NT2/D1 (cell line): Measurements from ENCODE around the gene UGT2B10.

Experiments used
- DNase-seq: peaks from one replicate; pipeline ENCODE4 v3.0.0-alpha.2; 2011; ENCODE audit warnings: low read depth, low spot score
- H3K27me3 ChIP-seq: 2 replicates; pipeline ENCODE4 v1.6.0; 2011; ENCODE audit warnings: mild to moderate bottlenecking; ENCODE audit not compliant: insufficient read length, insufficient read depth
- H3K36me3 ChIP-seq: 2 replicates; pipeline ENCODE4 v1.6.1; 2011; ENCODE audit warnings: mild to moderate bottlenecking, low read length, mixed read lengths; ENCODE audit not compliant: insufficient read depth, insufficient read length
- H3K4me1 ChIP-seq: 2 replicates; pipeline ENCODE4 v1.5.1; 2011; ENCODE audit not compliant: insufficient read depth, insufficient read length
- H3K4me3 ChIP-seq: 2 replicates; pipeline ENCODE4 v1.5.1; 2011; ENCODE audit warnings: low read depth; ENCODE audit not compliant: insufficient read length
- H3K9ac ChIP-seq: 2 replicates; pipeline ENCODE4 v1.6.0; 2011; ENCODE audit warnings: low read depth; ENCODE audit not compliant: insufficient read length
- H3K9me3 ChIP-seq: 2 replicates; pipeline ENCODE4 v1.5.1; 2011; ENCODE audit warnings: mild to moderate bottlenecking, low read length; ENCODE audit not compliant: insufficient read depth
- SUZ12 ChIP-seq: IDR thresholded peaks from 2 replicates; pipeline ENCODE4 v1.6.1; 2011; ENCODE audit not compliant: insufficient read length, insufficient read depth; ENCODE audit errors: extremely low read depth
- YY1 ChIP-seq: IDR thresholded peaks from 2 replicates; pipeline ENCODE4 v1.6.1; 2011; ENCODE audit not compliant: insufficient read length, insufficient read depth
- ZNF274 ChIP-seq: IDR thresholded peaks from 2 replicates; pipeline ENCODE4 v1.6.1; 2011; ENCODE audit warnings: mild to moderate bottlenecking, low read depth, low read length

The UGT2B10 gene

GRCh38 chr4:68859655-68860054 lies 43.9 kb downstream of the UGT2B10 start:
- no peak for DNase-seq
- no peaks in the 10 kb centered on the region for H3K27me3 ChIP-seq
- H3K9ac ChIP-seq: no peak overlapping the region
- no peaks in the 10 kb centered on the region for H3K36me3 ChIP-seq
- H3K4me1 ChIP-seq: no peaks in the 10 kb centered on the region
- no peak overlapping the region for H3K4me3 ChIP-seq
- no peaks in the 10 kb centered on the region; the same call in none of the 2 replicates for H3K9me3 ChIP-seq
- no peak for TF ChIP-seq SUZ12
- TF ChIP-seq ZNF274: no peak
- TF ChIP-seq YY1: no peak

GRCh38 chr4:68861057-68861456 lies 45.3 kb downstream of the UGT2B10 start:
- no peak for TF ChIP-seq ZNF274
- no peak for TF ChIP-seq YY1
- no peak for TF ChIP-seq SUZ12
- Histone ChIP-seq H3K4me1 (no peaks in the 10 kb centered on the region), H3K9me3 (no peaks in the 10 kb centered on the region; the same call in none of the 2 replicates), H3K27me3 (no peaks in the 10 kb centered on the region), H3K36me3 (no peaks in the 10 kb centered on the region), H3K9ac (no peak overlapping the region), H3K4me3 (no peak overlapping the region)
- DNase-seq: no peak

GRCh38 chr4:68864438-68865187 lies 48.8 kb downstream of the UGT2B10 start:
- Histone ChIP-seq H3K4me1 (no peaks in the 10 kb centered on the region), H3K9ac (no peak overlapping the region), H3K27me3 (no peaks in the 10 kb centered on the region), H3K4me3 (no peak overlapping the region), H3K36me3 (no peaks in the 10 kb centered on the region), H3K9me3 (no peaks in the 10 kb centered on the region)
- no peak for DNase-seq
- TF ChIP-seq YY1 (no peak), ZNF274 (no peak), SUZ12 (no peak)

GRCh38 chr4:68865188-68865638 lies 49.4 kb downstream of the UGT2B10 start:
- Histone ChIP-seq H3K9me3 (no peaks in the 10 kb centered on the region), H3K4me3 (no peak overlapping the region), H3K4me1 (no peaks in the 10 kb centered on the region), H3K27me3 (no peaks in the 10 kb centered on the region), H3K36me3 (no peaks in the 10 kb centered on the region), H3K9ac (no peak overlapping the region)
- no peak for TF ChIP-seq SUZ12
- no peak for TF ChIP-seq ZNF274
- TF ChIP-seq YY1: no peak
- no peak for DNase-seq

- DNase-seq: no peak
- no peaks in the 10 kb centered on the region for H3K36me3 ChIP-seq
- no peaks in the 10 kb centered on the region for H3K9me3 ChIP-seq
- no peak for TF ChIP-seq SUZ12
- TF ChIP-seq YY1: no peak
- no peak for TF ChIP-seq ZNF274
- no peak overlapping the region for H3K9ac ChIP-seq
- H3K27me3 ChIP-seq: no peaks in the 10 kb centered on the region
- H3K4me3 ChIP-seq: no peak overlapping the region
- no peaks in the 10 kb centered on the region for H3K4me1 ChIP-seq
Measured at GRCh38 chr4:68865760-68866159, 50.0 kb downstream of the UGT2B10 start.

GRCh38 chr4:68869274-68869773 lies 53.5 kb downstream of the UGT2B10 start:
- Histone ChIP-seq H3K27me3 (no peaks in the 10 kb centered on the region), H3K4me1 (no peaks in the 10 kb centered on the region), H3K4me3 (no peak overlapping the region), H3K9me3 (no peaks in the 10 kb centered on the region), H3K9ac (no peak overlapping the region), H3K36me3 (no peaks in the 10 kb centered on the region)
- TF ChIP-seq SUZ12 (no peak), YY1 (no peak), ZNF274 (no peak)
- DNase-seq: no peak

GRCh38 chr4:68871809-68872642 lies 56.2 kb downstream of the UGT2B10 start:
- H3K9me3 ChIP-seq: no peaks in the 10 kb centered on the region
- H3K4me1 ChIP-seq: no peaks in the 10 kb centered on the region
- no peak for DNase-seq
- H3K27me3 ChIP-seq: no peaks in the 10 kb centered on the region
- no peak overlapping the region for H3K4me3 ChIP-seq
- no peak overlapping the region for H3K9ac ChIP-seq
- TF ChIP-seq SUZ12 (no peak), ZNF274 (no peak), YY1 (no peak)
- no peaks in the 10 kb centered on the region for H3K36me3 ChIP-seq
